Mucosa of descending colon (tissue), 3 donors: ENCODE results near the gene BCL7A. TPM values are rescaled to one million over a fixed set of nuclear protein-coding genes. Genes with fewer than 3 reads are reported as not detected.

Source experiments
- ATAC-seq: fragments of 200-7000 bp; cut with Tn5 transposase; one replicate; pipeline ENCODE4 v1.9.1; 2020; ENCODE audit warnings: mild to moderate bottlenecking, moderate library complexity
- DNase-seq, 3 donors: peaks; one replicate each; pipeline ENCODE4 v3.0.0-alpha.2; 2020
- H3K36me3 ChIP-seq: fragments of 200-600 bp; one replicate; pipeline ENCODE4 v1.8.0; 2021; ENCODE audit warnings: low read depth, mild to moderate bottlenecking
- H3K4me1 ChIP-seq: fragments of 200-600 bp; one replicate; pipeline ENCODE4 v1.8.0; 2021; ENCODE audit warnings: low read depth, mild to moderate bottlenecking
- H3K4me3 ChIP-seq: fragments of 200-600 bp; one replicate; pipeline ENCODE4 v1.8.0; 2021; ENCODE audit warnings: mild to moderate bottlenecking
- H3K9me3 ChIP-seq: fragments of 200-600 bp; one replicate; pipeline ENCODE4 v1.8.0; 2021; ENCODE audit warnings: mild to moderate bottlenecking
- intact Hi-C, 2 donors: fragments of 100-400 bp; cut with DNase I in 1 of 2; cut with micrococcal nuclease in 1 of 2; formaldehyde crosslinking; loops; one replicate each; pipeline versions ENCODE4 v1.11.0 to v1.11.1; 2022; cut with DNase I, micrococcal nuclease
- total RNA-seq, 3 donors: library from RNA; stranded (reverse); fragmentation: NEBNext Ultra II Directional in 2 of 3; extraction: Animal tissue kit (Norgen Biotek cat#: 25700) in 2 of 3; gene quantifications; one replicate each; pipeline versions ENCODE4 v1.2.1 to v1.2.4, GENCODE V29; 2021 to 2023
- TF ChIP-seq, protein P1 (sequence below): fragments of 200-600 bp; IDR thresholded peaks from one replicate; pipeline ENCODE4 v1.8.0; 2022; ENCODE audit warnings: antibody characterized with exemption, mild to moderate bottlenecking
- donor health status: DM: no; HTN: no; CAD: no; lungs with moderate emphysema.
- donor health status: DM: no; HTN: no; CAD: no.
- donor health status: DM: no; HTN: yes; CAD: no.

BCL7A gene
- total RNA-seq, 3 donors from 2014 or later: 5.2 to 11.6 (median 5.7) TPM

DNA sequence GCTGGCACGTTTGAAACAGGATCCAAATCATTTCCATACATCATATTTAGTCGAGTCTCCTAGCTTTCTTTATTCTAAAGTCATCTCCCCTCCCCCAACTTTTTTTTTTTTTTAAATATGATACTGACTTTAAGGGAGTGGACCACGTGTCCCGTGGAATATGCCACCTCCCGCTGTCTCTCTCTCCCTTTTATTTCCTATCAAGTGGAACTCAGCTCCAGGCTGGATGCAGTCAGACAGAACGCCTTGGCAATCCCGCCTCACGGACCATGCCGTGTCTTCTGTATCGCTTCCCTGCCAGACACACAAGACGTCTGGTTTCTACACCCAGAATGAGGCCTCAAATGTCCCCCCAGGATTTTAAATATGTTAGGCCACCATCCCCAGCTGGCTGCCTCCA, 21.2 kb downstream of the BCL7A start:
- H3K4me3 ChIP-seq: no peak overlapping the region
- intact Hi-C loops: no loop called here
- H3K36me3 ChIP-seq: no peaks in the 10 kb centered on the region
- DNase-seq: no peak
- TF ChIP-seq, protein P1, sequence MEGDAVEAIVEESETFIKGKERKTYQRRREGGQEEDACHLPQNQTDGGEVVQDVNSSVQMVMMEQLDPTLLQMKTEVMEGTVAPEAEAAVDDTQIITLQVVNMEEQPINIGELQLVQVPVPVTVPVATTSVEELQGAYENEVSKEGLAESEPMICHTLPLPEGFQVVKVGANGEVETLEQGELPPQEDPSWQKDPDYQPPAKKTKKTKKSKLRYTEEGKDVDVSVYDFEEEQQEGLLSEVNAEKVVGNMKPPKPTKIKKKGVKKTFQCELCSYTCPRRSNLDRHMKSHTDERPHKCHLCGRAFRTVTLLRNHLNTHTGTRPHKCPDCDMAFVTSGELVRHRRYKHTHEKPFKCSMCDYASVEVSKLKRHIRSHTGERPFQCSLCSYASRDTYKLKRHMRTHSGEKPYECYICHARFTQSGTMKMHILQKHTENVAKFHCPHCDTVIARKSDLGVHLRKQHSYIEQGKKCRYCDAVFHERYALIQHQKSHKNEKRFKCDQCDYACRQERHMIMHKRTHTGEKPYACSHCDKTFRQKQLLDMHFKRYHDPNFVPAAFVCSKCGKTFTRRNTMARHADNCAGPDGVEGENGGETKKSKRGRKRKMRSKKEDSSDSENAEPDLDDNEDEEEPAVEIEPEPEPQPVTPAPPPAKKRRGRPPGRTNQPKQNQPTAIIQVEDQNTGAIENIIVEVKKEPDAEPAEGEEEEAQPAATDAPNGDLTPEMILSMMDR: no peak
- H3K9me3 ChIP-seq: no peaks in the 10 kb centered on the region
- H3K4me1 ChIP-seq: peaks cover 13% of the 10 kb centered on the region
- no peak for ATAC-seq

DNA sequence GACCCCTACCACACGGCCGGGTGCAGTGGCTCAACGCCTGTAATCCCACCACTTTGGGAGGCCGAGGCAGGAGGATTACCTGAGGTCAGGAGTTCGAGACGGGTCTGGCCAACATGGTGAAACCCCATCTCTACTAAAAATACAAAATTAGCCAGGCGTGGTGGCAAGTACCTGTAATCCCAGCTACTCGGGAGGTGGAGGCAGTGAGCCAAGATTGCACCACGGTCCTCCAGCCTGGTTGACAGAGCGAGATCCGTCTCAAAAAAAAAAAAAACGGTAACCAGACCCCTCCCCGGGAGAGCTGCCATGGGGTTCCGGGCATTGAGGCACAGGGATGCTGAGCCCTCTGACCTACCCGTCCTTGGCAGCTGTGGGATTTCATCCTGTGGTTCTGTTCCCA, 21.8 kb downstream of the BCL7A start:
- TF ChIP-seq, protein P1: no peak
- DNase-seq (no peak), ATAC-seq (no peak)

DNA sequence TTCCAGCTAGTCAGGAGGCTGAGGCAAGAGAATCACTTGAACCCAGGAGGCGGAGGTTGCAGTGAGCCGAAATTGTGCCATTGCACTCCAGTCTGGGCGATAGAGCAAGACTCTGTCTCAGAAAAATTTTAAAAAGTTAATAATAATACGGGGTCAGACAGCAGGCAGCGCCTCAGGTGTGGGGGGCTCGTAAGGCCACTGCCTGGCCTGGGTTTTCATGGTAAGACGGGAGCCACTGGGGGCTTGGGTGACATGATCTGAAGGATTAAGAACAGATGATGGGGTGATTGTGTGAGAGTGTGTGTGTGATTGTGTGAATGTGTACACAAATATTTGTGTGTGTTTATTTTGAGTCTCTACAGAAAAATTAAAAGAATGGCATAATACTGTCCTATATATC, 23.6 kb downstream of the BCL7A start:
- intact Hi-C loops: no loop called here
- peaks cover 6% of the 10 kb centered on the region for H3K4me1 ChIP-seq
- DNase-seq: no peak
- TF ChIP-seq, protein P1: no peak
- no peaks in the 10 kb centered on the region for H3K9me3 ChIP-seq
- no peak overlapping the region for H3K4me3 ChIP-seq
- H3K36me3 ChIP-seq: no peaks in the 10 kb centered on the region
- ATAC-seq: no peak

More for the DNA sequence above, 21.8 kb downstream of the BCL7A start:
- Histone ChIP-seq H3K4me1 (peaks cover 13% of the 10 kb centered on the region), H3K36me3 (no peaks in the 10 kb centered on the region), H3K4me3 (no peak overlapping the region), H3K9me3 (no peaks in the 10 kb centered on the region)
- intact Hi-C loops: no loop called here

DNA sequence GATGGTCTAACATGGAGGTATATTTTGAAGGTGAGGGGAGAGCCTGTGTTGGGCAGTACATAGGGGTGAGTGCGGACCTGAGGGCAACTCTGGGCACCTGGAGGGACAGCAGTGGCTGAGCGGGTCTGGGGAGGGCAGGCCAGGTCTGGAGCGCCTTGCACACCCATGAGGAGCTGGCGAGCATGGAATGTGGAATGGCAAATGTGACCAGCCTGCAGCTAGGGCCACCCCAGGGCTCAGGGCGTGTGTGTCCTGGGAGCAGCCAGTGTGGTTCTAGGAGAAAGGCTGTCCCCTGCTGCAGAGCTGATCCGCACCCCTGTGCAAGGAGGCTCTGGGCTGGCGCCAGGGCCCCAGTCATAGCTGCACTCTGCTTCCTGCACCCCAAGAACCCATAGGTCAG, 24.5 kb downstream of the BCL7A start:
- no peaks in the 10 kb centered on the region for H3K36me3 ChIP-seq
- TF ChIP-seq, protein P1: no peak
- DNase-seq (no peak), ATAC-seq (no peak)
- peaks cover 6% of the 10 kb centered on the region for H3K4me1 ChIP-seq
- no peaks in the 10 kb centered on the region for H3K9me3 ChIP-seq
- intact Hi-C loops: no loop called here
- H3K4me3 ChIP-seq: no peak overlapping the region

DNA sequence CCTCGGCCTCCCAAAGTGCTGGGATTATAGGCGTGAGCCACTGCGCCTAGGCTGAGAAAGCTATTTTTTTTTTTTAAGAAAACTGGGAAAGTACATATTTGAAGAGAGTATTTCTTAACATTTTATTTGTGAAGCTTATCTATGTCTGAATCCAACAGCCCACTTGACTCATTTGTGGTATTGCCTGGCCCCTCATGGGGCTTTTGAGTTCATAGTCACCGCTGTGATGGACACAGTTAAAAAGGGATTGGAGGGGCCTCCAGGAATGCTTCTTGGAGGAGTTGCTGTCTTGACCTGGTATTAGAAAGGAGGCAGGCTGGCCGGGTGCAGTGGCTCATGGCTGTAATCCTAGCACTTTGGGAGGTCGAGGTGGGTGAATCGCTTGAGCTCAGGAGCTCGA, 26.5 kb downstream of the BCL7A start:
- ATAC-seq: no peak
- intact Hi-C loops: no loop called here
- TF ChIP-seq, protein P1: no peak

DNA sequence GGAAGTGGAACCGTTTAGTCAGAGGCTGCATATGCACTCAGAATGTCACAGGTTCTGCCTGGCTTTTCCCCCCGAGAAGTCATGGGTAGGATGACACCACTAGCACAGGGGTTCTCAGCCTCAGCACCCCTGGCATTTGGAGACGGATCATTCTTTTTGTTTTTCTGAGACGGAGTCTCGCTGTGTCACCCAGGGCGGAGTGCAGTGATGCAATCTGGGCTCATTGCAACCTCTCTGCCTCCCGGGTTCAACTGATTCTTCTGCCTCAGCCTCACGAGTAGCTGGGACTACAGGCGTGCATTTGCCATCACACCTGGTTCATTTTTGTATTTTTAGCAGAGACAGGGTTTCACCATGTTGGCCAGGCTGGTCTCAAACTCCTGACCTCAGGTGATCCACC, 28.1 kb downstream of the BCL7A start:
- H3K4me1 ChIP-seq: peaks cover 10% of the 10 kb centered on the region
- H3K4me3 ChIP-seq: no peak overlapping the region
- ATAC-seq (no peak), DNase-seq (no peak)
- H3K9me3 ChIP-seq: no peaks in the 10 kb centered on the region
- peaks cover 3% of the 10 kb centered on the region for H3K36me3 ChIP-seq
- TF ChIP-seq, protein P1: no peak
- intact Hi-C loops: loop anchor here (5.0 kb wide), 2 partner anchors 72 to 77 kb away; no protein-coding TSS in a partner anchor

More for the DNA sequence above, 26.5 kb downstream of the BCL7A start:
- Histone ChIP-seq H3K4me1 (peaks cover 4% of the 10 kb centered on the region), H3K36me3 (no peaks in the 10 kb centered on the region), H3K9me3 (no peaks in the 10 kb centered on the region), H3K4me3 (no peak overlapping the region)
- DNase-seq: no peak
